Gastrocnemius medialis (tissue), 4 donors: Measurements from ENCODE around the gene MTA1. TPM values are rescaled to one million over a fixed set of nuclear protein-coding genes. Genes with fewer than 3 reads are reported as not detected.

ENCODE experiments used
- ATAC-seq, 2 donors: fragments of 150-250 bp; one replicate each; pipeline ENCODE4 v1.9.1; 2016
- DNase-seq, 2 donors: peaks; one replicate each; pipeline ENCODE4 v3.0.0-alpha.2; 2019
- H3K27ac ChIP-seq, 4 donors: fragments of 200-600 bp; sonication (generic); 1 replicate in 1 of 4; 2 replicates in 3 of 4; pipeline ENCODE4 v1.5.1; 2016 to 2018; ENCODE audit warnings: mild to moderate bottlenecking in 2 of 4, moderate library complexity in 1 of 4
- H3K27me3 ChIP-seq, 3 donors: fragments of 200-600 bp; sonication (generic) in 2 of 3; 1 replicate in 1 of 3; 2 replicates in 2 of 3; pipeline versions ENCODE4 v1.5.1 to v1.6.0; 2016 to 2019; ENCODE audit warnings: mild to moderate bottlenecking in 1 of 3, moderate library complexity in 1 of 3
- H3K36me3 ChIP-seq, 2 donors: fragments of 200-600 bp; sonication (generic) in 1 of 2; one replicate each; pipeline ENCODE4 v1.5.1; 2017 to 2018
- H3K4me1 ChIP-seq, 2 donors: fragments of 200-600 bp; sonication (generic) in 1 of 2; one replicate each; pipeline ENCODE4 v1.5.1; 2016 to 2017; ENCODE audit warnings: mild to moderate bottlenecking in 2 of 2
- H3K4me3 ChIP-seq, 4 donors: fragments of 200-600 bp; sonication (generic) in 3 of 4; 1 replicate in 1 of 4; 2 replicates in 3 of 4; pipeline ENCODE4 v1.5.1; 2016 to 2019; ENCODE audit warnings: mild to moderate bottlenecking in 2 of 4
- H3K9me3 ChIP-seq, 3 donors: fragments of 200-600 bp; sonication (generic) in 2 of 3; 1 replicate in 1 of 3; 2 replicates in 2 of 3; pipeline ENCODE4 v1.5.1; 2016 to 2019
- CTCF ChIP-seq, 5 experiments: fragments of 450-650 bp in 3 of 5; fragments of 200-600 bp in 2 of 5; sonication (generic) in 2 of 5; IDR thresholded peaks in 4 of 5; conservative IDR thresholded peaks in 1 of 5; 1 replicate in 4 of 5; 2 replicates in 1 of 5; pipeline ENCODE4 v1.5.1; 2016 to 2019; ENCODE audit warnings: antibody characterized with exemption in 5 of 5, mild to moderate bottlenecking in 3 of 5, moderate library complexity in 3 of 5
- POLR2A ChIP-seq, 2 donors: fragments of 450-650 bp; IDR thresholded peaks; one replicate each; pipeline ENCODE4 v1.6.1; 2017; ENCODE audit warnings: antibody characterized with exemption in 2 of 2, mild to moderate bottlenecking in 2 of 2, moderate library complexity in 2 of 2
- in situ Hi-C, 4 donors: fragments of 200-750 bp; cut with MboI; loops; one replicate each; pipeline versions ENCODE4 v1.15.0 to v1.8.0; 2017; ENCODE audit warnings: low sequenced_read_pairs in 4 of 4
- intact Hi-C: fragments of 100-400 bp; cut with DNase I; formaldehyde crosslinking; loops from one replicate; pipeline ENCODE4 v1.15.1; 2023; ENCODE audit warnings: low total_unique reads
- total RNA-seq, 4 donors: library from RNA; depleted of rRNA; stranded (reverse); fragments of >200 nt; gene quantifications; one replicate each; pipeline versions ENCODE4 v1.1.0 to v1.2.3, GENCODE V29; 2016

Gene MTA1
- total RNA-seq, 4 donors from 2014 or later, result 18.2 to 30.8 (median 28.2) TPM

- ATAC-seq, result no peak
- H3K4me1 ChIP-seq, result no peaks in the 10 kb centered on the region
- H3K27me3 ChIP-seq, result no peaks in the 10 kb centered on the region
- DNase-seq, result no peak
- in situ Hi-C loops (no loop called here), intact Hi-C loops (no loop called here)
- no peaks in the 10 kb centered on the region for H3K36me3 ChIP-seq
- TF ChIP-seq CTCF (IDR thresholded peaks at IDR 0.05 in 4 of 5, conservative IDR thresholded peaks at IDR 0.05 in 1 of 5) (no peak), POLR2A (IDR thresholded peaks at IDR 0.05) (no peak)
- H3K4me3 ChIP-seq, result no peak overlapping the region
- no peaks in the 10 kb centered on the region for H3K9me3 ChIP-seq
- no peak overlapping the region for H3K27ac ChIP-seq
Observed at GRCh38 chr14:105502446-105503295, 83.0 kb downstream of the MTA1 start.

GRCh38 chr14:105503296-105503640 lies 83.6 kb downstream of the MTA1 start:
- no peaks in the 10 kb centered on the region for H3K27me3 ChIP-seq
- H3K4me1 ChIP-seq, result no peaks in the 10 kb centered on the region
- H3K27ac ChIP-seq, result no peak overlapping the region
- H3K36me3 ChIP-seq, result no peaks in the 10 kb centered on the region
- DNase-seq (no peak), ATAC-seq (no peak)
- no peaks in the 10 kb centered on the region for H3K9me3 ChIP-seq
- H3K4me3 ChIP-seq, result no peak overlapping the region
- in situ Hi-C loops (no loop called here), intact Hi-C loops (no loop called here)
- TF ChIP-seq CTCF (IDR thresholded peaks at IDR 0.05 in 4 of 5, conservative IDR thresholded peaks at IDR 0.05 in 1 of 5), result no peak
- no peak for TF ChIP-seq POLR2A (IDR thresholded peaks at IDR 0.05)

- DNase-seq (no peak), ATAC-seq (no peak)
- Histone ChIP-seq H3K4me1 (no peaks in the 10 kb centered on the region), H3K27ac (no peak overlapping the region), H3K9me3 (no peaks in the 10 kb centered on the region), H3K36me3 (no peaks in the 10 kb centered on the region), H3K27me3 (peaks cover 0 to 6% (median 0%) of the 10 kb centered on the region in 3 donors), H3K4me3 (no peak overlapping the region)
- TF ChIP-seq POLR2A (IDR thresholded peaks at IDR 0.05) (no peak), CTCF (IDR thresholded peaks at IDR 0.05 in 4 of 5, conservative IDR thresholded peaks at IDR 0.05 in 1 of 5) (no peak)
- intact Hi-C loops (no loop called here), in situ Hi-C loops (no loop called here)
Observed at GRCh38 chr14:105503935-105504692, 84.5 kb downstream of the MTA1 start.

- Histone ChIP-seq H3K27me3 (peaks cover 0 to 6% (median 0%) of the 10 kb centered on the region in 3 donors), H3K27ac (no peak overlapping the region), H3K9me3 (no peaks in the 10 kb centered on the region), H3K36me3 (no peaks in the 10 kb centered on the region), H3K4me1 (no peaks in the 10 kb centered on the region), H3K4me3 (no peak overlapping the region)
- no peak for TF ChIP-seq POLR2A (IDR thresholded peaks at IDR 0.05)
- no peak for TF ChIP-seq CTCF (IDR thresholded peaks at IDR 0.05 in 4 of 5, conservative IDR thresholded peaks at IDR 0.05 in 1 of 5)
- DNase-seq (no peak), ATAC-seq (no peak)
- intact Hi-C loops (no loop called here), in situ Hi-C loops (no loop called here)
Observed at GRCh38 chr14:105505101-105505500, 85.5 kb downstream of the MTA1 start.
